ENCODE measurements around the gene LBH. TPM values are rescaled to one million over a fixed set of nuclear protein-coding genes. Genes with fewer than 3 reads are reported as not detected.

Gene LBH
- total and polyA plus RNA-seq, 2 of the 13 experiments (the other 11 are each of a cell fraction or from before 2014, with no cell fraction given), result 0.09 to 0.25 TPM

- Histone ChIP-seq H3K79me2 (ENCODE audit: insufficient read depth, low read length) (no peaks in the 10 kb centered on the region), H3K9me3 (ENCODE audit: low read length) (no peaks in the 10 kb centered on the region), H2AFZ (ENCODE audit: low read length) (no peak overlapping the region), H4K20me1 (ENCODE audit: insufficient read depth, low read length) (no peaks in the 10 kb centered on the region), H3K27ac (ENCODE audit: extremely low read length, insufficient read depth, low read length) (no peak overlapping the region), H3K27me3 (ENCODE audit: control insufficient read depth in 1 of 2, insufficient read depth in 2 of 2, low read length in 2 of 2) (peaks cover 0 to 14% of the 10 kb centered on the region in 2 experiments; a peak in 3 of 5 replicates), H3K4me2 (ENCODE audit: low read depth, low read length) (no peak overlapping the region), H3K4me3 (replicated peaks in 1 of 3; ENCODE audit: insufficient read depth in 1 of 3, low read depth in 2 of 3, low read length in 3 of 3) (no peak overlapping the region), H3K36me3 (replicated peaks in 1 of 2; ENCODE audit: control insufficient read depth in 1 of 2, insufficient read depth in 2 of 2, low read length in 2 of 2) (no peaks in the 10 kb centered on the region), H3K9ac (ENCODE audit: insufficient read depth, low read depth, low read length) (no peak overlapping the region), H3K4me1 (ENCODE audit: insufficient read depth, low read length) (no peaks in the 10 kb centered on the region)
- in situ Hi-C loops (cut with HindIII; ENCODE audit: extremely low pct_ligation_motif_present, low pct_unique_long_range_greater_than_20kb), result no loop called here
- no peak for DNase-seq (ENCODE audit: low spot score)
- no TSS peak for BruUV-seq (replicated peaks)
- ChIA-PET POLR2A (no interaction called here), CTCF (ENCODE audit: low intra/inter-chr PET ratio, low total read pairs) (no interaction called here)
- intact Hi-C loops (cut with micrococcal nuclease; ENCODE audit: unreplicated experiment), result no loop called here
- FAIRE-seq, result no peak
- ATAC-seq, result no peak
- TF ChIP-seq RAD21 (CRISPR knock-in tag; IDR thresholded peaks at IDR 0.05) (no peak), NCOA5 (CRISPR knock-in tag; IDR thresholded peaks at IDR 0.05) (no peak), ZNF30 (CRISPR knock-in tag; IDR thresholded peaks at IDR 0.05) (no peak), ZBTB25 (CRISPR knock-in tag; IDR thresholded peaks at IDR 0.05) (no peak), SOX13 (IDR thresholded peaks at IDR 0.05) (no peak), SOX13 (CRISPR knock-in tag; conservative IDR thresholded peaks at IDR 0.05 in 1 of 2, IDR thresholded peaks at IDR 0.05 in 1 of 2) (no peak), BORCS8-MEF2B (CRISPR knock-in tag; IDR thresholded peaks at IDR 0.05) (no peak), ZFP36L1 (CRISPR knock-in tag; IDR thresholded peaks at IDR 0.05) (no peak), CREM (IDR thresholded peaks at IDR 0.05) (no peak), CREM (CRISPR knock-in tag; IDR thresholded peaks at IDR 0.05) (no peak), HDAC2 (CRISPR knock-in tag; IDR thresholded peaks at IDR 0.05) (no peak), AKNA (CRISPR knock-in tag; IDR thresholded peaks at IDR 0.05; ENCODE audit: borderline replicate concordance) (no peak), THAP7 (CRISPR knock-in tag; IDR thresholded peaks at IDR 0.05) (no peak), ZNF451 (CRISPR knock-in tag; IDR thresholded peaks at IDR 0.05) (no peak), CBFB (CRISPR knock-in tag; IDR thresholded peaks at IDR 0.05) (no peak)
- TF ChIP-seq, protein P1, sequence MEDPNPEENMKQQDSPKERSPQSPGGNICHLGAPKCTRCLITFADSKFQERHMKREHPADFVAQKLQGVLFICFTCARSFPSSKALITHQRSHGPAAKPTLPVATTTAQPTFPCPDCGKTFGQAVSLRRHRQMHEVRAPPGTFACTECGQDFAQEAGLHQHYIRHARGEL (CRISPR knock-in tag; IDR thresholded peaks at IDR 0.05), result no peak
- 22% methylated on average over 7 of the region's 7 CpGs for WGBS (ENCODE audit: low lambda C conversion rate)
Measured at GRCh38 chr2:30249354-30249753, 18.0 kb downstream of the LBH start.
